GM18951 (cell line): ENCODE data around the gene IGFL2.
"Not testable (repeated sequence)": the region's sequence is repeated elsewhere in the genome, so short reads cannot be mapped to it uniquely, and the experiment has no call there.

Experiments
- POLR2A ChIP-seq: IDR thresholded peaks from 4 replicates; pipeline ENCODE4 v1.6.1; 2011; ENCODE audit warnings: mild to moderate bottlenecking; ENCODE audit not compliant: insufficient read length, insufficient read depth; ENCODE audit errors: extremely low read depth
- in situ Hi-C: fragments of 300-500 bp; cut with MboI; formaldehyde crosslinking; loops from one replicate; pipeline ENCODE4 v1.12.0; 2022; ENCODE audit warnings: low sequenced_read_pairs, mixed read lengths, inconsistent platforms; ENCODE audit not compliant: unreplicated experiment

The IGFL2 gene

DNA sequence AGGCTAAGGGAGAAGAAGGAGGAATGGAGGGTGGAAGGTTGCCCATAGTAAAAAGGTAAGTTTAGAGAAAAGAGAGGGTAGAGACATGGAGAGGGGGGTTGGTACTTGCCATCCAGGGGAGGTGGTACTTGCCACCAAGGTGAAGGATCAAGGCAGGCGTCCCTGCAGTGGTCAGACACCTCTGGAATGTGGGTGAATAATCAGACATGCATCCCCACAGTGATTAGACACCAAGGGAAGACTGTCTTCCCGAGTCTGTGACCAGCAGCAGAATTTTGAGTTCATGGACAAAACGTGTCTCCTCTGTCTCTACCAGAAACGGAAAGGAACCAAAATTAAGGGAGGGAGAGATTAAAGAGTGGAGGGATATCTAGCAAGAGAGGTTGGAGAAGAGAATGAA, 54.4 kb downstream of the IGFL2 start:
- TF ChIP-seq POLR2A, result no peak
- in situ Hi-C loops, result no loop called here

DNA sequence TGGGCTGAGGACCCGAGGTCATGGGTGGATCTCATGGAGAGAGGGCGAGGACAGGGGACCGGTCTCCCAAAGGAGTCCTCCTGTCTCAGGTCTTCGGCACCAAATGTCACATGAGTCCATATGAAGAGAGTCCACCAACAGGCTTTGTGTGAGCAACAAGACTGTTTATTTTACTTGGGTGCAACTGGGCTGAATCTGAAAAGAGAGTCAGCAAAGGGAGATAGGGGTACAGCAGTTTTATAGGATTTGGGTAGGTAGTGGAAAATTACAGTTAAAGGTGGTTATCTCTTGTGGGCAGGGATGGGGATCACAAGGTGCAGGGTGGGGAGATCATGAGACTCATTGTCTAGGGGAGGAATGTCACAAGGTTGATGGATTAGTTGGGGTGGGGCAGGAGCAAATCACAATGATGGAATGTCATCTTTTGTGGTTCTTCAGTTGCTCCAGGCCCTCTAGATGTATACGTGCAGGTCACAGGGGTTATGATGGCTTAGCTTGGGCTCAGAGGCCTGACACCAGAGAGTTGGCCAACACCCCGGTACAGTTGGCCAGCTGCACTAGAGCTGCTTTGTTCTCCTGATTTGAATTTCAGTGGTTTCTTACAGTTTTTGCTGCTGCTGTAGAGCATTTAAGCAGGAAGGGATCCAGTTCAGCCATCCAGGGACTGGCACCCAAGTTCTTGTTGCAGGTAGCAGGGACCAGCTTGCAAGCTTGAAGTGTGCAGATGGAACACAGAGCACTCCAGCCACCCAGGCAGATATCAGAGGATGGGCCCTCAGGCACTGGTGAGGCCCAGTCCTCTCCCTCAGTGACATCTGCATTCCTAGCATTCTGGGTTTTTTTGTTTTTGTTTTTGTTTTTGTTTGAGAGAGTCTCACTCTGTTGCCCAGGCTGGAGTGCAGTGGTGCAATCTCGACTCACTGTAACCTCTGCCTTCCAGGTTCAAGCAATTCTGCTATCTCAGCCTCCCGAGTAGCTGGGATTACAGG, 55.1 kb downstream of the IGFL2 start:
- in situ Hi-C loops, result no loop called here
- TF ChIP-seq POLR2A, result no peak

DNA sequence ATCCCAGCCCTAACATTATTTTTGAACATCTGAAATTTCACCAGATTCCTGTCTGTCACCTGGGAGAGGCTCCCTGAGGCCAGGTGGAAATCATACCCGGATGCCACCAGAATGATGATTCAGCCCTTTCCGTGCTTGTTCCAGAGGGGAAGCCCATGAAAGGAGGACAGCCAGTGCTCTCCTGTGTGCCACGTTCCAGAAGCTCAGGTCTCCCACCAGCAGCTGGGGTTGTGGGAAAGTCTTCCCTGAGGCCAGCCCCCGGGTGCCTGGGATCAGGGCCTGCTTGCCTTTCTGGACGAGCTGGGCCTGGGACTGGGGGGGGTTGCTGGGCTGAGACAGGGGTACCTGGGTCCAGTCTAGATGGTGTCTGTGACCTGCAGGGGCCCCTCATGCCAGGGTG, 56.0 kb downstream of the IGFL2 start:
- in situ Hi-C loops, result no loop called here

DNA sequence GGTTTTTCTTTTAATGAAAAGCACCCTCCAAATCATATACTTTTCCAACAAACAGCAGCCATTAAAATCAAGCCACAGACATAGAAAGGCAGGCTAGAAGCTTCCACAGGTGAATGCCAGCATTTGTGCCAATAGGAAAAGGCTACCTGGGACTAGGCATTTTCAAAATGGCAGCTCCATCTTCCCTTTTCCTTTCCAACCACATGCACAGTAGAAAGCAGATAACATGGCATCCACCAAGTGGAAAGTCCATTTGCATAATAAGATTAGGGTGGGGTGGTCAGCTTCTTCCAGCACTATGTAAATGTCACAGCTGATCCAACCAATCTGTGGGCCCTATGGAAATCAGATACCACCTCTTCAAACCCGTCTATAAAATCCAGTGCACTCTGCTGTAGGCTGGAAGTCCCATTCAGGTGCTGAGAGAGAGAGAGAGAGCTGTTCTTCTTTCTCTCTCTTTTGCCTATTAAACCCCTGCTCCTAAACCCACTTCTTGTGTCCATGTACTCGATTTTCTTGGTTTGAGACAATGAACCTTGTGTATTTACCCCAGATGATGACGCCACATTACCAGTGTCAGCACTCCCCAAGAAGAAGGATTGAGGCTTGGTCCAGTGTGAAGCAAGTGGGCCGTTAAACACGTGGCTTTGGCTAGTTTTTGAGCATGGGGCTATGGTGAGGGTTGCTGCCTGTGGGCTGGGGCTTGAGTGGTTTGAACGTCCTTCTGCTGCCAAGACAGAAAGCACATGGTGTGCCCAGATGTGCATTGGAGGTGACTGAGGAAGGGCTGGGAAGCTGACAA, 57.3 kb downstream of the IGFL2 start:
- in situ Hi-C loops, result no loop called here
- TF ChIP-seq POLR2A, result no peak

More for the DNA sequence above, 56.0 kb downstream of the IGFL2 start:
- no peak for TF ChIP-seq POLR2A

DNA sequence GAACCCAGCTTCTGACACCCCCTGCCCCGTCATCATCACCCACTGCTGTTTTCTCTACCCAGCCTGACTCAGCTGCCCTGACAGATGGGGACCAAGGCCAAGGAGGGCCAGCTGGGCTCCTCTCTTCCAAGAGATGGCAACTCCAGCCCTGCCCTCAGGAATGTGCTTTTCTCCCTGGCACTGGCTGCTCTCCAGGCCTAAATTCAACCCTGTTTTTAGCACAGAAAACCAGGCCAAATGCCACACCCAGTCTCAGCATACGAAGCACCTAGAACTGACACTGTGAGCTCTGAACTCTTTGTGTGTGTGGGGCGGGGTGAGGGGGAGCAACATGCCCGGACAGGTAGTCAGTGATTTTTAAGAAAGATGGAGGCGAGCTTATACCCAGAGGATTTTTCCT, 58.1 kb downstream of the IGFL2 start:
- in situ Hi-C loops, result no loop called here
- no peak for TF ChIP-seq POLR2A

DNA sequence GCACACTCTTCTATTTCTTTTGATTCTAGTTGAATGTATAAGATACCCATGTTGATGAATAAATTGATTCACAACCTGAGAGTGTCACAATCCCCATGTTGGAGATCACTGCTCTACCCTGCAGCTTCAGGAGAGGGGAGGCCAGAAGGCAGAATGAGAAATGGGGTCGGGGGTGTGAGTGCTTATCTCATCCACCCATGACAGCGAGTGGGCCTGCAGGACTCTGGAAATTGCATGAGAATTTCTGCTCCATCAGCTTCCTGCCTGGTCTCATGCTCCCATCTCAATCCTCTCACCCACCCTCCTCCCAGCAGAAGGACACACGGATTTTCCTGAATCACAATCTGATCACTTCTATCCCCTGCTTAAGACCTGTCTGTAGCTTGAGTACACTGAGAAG, 58.6 kb downstream of the IGFL2 start:
- TF ChIP-seq POLR2A, result no peak
- in situ Hi-C loops, result no loop called here

DNA sequence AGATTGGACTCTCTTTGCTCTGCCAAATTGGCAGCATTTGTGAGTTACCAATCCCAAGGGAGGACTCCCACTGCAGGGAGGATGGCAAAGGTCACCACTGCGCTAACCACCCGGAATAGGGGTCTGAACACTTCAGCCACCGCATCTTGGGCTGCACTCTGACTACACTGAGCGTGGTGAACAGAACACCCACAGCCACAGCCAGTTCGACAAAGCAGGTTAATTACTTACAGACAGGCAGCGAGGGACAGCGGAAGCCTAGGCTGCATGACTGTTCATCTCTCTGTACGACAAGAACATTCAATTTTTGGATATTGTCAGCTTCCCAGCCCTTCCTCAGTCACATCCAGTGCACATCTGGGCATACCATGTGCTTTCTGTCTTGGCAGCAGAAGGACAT, 59.8 kb downstream of the IGFL2 start:
- in situ Hi-C loops, result not testable (repeated sequence)

DNA sequence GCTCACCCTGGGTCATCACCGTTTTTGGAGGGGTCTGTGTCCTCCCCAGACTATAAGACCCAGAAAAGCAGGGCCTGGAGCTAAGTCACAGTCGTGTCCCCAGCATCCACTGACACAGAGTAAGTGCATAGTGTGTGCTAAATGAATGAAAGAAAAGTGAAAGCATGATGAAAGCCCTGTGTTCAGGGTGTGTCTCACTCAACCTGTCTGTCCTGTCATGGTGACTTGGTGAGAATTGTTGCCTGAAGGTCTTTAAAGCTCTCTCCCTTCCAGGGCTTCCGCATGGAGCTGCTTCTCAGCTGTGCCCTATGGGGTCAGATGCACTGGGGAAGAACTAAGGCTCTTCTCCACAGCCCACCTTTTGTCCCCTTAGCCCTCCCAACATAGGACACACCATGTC, 61.0 kb downstream of the IGFL2 start:
- in situ Hi-C loops, result no loop called here
- no peak for TF ChIP-seq POLR2A

DNA sequence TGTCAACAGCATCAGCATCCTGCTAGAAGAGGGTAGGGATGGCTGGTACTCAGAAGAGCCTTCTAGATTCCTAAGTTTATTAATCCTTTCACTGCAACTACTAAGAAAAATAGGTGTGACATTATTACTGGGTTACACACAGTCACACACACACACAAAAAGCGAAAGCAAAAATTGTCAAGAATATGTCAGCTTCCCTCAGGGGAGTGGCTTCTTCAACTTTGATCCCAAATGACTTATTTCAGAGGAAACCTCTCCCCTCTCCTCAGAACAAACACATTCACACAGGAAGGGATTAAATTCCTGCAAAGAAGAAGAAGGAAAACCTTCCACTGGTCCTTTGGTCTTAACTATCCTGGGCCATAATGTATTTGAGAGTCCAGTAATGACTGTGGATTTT, 61.4 kb downstream of the IGFL2 start:
- in situ Hi-C loops, result no loop called here

DNA sequence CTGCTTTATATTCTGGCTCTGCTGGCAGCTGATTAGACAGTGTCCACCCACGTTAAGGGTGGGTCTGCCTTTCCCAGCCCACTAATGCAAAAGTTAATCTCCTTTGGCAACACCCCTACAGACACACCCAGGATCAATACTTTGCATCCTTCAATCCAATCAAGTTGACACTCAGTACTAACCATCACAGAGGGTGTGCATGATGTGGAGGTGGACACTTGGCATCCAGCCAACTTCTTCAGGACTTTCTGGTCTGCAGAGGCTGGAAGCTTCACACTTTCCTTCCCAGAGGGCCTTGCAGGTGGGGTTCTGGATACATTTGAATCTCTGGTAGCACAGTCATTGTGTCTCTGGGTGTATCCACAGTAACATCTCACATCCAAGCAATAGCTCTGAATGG, 62.6 kb downstream of the IGFL2 start:
- no peak for TF ChIP-seq POLR2A
- in situ Hi-C loops, result no loop called here

More for the DNA sequence above, 61.4 kb downstream of the IGFL2 start:
- TF ChIP-seq POLR2A, result no peak
